GM18907 (cell line): Measurements from ENCODE around the gene SF3B5.
"Not testable (repeated sequence)": the region's sequence is repeated elsewhere in the genome, so short reads cannot be mapped to it uniquely, and the experiment has no call there.

Source experiments
- ATAC-seq: cut with Tn5 transposase; IDR thresholded peaks from one replicate; pipeline ENCODE4 v1.9.1; 2021; ENCODE audit warnings: mild to moderate bottlenecking, moderate library complexity; ENCODE audit not compliant: unreplicated experiment

The SF3B5 gene

DNA sequence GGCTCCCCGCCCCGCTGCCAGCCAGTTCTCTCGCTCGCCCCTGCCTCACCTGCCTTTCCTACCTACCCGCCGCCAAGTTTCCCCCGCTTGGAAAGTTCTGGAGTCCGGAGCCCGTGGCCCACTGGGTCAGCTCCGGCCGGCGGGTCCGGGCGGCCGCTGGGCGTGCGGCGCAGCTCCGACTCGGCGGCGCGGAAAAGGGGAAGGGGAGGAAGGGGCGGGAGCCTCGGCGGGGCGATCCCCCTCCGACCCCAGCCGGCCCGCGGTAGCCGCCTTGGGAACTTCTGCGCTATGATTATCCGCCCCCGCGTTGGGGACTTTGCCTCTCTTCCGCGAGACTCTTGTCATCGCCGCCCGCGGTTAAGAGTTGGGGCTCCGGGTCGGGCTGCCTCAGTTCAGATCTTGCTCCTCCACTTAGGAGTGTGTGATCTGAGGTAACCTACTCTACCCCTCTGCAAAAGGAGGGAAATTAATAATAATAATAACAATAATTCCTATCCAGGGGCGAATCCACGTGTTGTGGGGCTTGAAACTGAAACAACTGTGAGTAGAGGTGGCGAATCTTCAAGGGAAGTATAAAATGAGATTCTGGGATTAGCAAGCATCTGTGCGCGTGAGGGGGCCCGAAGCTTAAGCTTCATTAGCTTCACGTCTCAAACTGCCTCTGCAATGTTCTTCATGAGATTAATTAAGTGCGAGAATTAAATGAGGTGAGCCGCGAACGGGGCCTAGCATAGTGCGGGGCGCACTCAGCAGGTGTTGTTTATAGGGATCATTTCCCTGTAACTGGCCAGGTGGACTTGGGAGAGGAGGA lies 30.8 kb downstream of the SF3B5 start:
- ATAC-seq = peak; percentile 13

DNA sequence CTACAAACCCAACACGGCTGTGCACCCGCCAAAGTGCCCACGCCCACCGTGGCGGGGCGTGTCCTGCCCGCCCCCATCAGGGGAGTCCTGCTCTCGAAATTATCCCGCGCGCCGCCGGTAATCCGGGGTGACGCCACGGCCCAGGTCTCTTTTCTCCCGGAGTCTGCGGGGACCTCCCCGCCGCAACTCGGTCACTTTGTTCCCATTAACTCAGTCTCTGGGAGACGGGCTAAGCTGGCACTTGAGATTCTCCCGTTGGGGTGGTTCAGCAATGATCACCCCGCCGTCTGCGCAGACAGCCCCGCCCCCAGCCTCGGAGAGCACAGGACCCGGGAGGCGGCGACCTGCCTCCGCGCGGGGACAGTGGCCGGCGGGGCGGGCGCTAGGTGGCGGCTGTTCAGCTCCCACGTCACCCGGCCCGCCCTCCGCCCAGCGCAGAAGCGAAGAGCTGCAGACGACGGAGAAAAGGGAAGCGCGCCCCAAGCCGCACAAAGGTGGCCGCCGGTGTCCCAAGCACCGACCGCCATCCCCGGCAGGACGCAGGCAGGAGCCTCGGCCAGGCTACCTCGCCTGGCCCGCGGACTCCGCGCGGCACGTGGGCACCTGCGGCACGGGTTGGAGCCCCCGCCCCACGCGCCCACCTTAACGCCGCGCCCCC lies 31.5 kb downstream of the SF3B5 start:
- peak; percentile 88 for ATAC-seq

DNA sequence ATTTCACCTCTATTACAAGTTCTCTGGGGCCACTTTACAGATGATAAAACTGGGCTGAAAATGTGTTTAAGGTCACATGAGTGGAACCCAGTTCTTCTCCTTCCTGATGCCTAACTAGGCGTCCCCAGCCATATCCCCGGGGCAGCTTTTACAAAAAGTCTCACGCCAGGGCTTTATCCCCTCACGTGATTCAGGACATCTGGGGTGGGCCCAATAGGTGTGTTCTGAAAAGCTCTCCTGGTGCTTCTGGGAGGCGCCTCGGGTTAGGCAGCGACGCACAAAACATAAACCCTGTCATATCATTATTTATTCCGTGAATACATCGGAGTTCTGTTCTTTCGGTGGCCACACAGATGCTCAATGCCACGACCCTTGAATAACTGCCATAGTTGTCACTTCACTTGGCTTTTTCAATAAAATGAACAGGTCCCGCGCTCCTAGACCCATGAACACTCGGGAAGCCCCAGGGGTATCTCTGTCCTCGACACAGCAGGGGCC lies 32.1 kb downstream of the SF3B5 start:
- ATAC-seq = peak; percentile 6

GRCh38 chr6:144062786-144063185 lies 32.6 kb downstream of the SF3B5 start:
- ATAC-seq = no peak

- no peak for ATAC-seq
Measured at GRCh38 chr6:144059139-144059538, 36.2 kb downstream of the SF3B5 start.

GRCh38 chr6:144055121-144055931 lies 40.0 kb downstream of the SF3B5 start:
- ATAC-seq = peak; percentile 88

GRCh38 chr6:144053601-144054000 lies 41.8 kb downstream of the SF3B5 start:
- no peak for ATAC-seq

- no peak for ATAC-seq
Measured at GRCh38 chr6:144052488-144052887, 42.9 kb downstream of the SF3B5 start.

DNA sequence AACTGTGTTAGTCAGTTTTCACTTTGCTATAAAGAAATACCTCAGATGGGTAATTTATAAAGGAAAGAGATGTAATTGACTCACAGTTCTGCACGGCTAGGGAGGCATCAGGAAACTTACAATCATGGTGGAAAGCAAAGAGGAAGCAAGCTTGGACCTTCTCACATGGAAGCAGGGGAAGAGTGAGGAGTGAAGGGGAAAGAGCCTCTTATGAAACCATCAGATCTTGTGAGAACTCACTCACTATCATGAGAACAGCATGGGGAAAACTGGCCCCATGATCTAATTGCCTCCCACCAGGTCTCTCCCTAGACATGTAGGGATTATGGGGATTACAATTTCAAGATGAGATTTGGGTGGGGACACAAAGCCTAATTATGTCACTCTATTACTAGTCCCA lies 46.0 kb downstream of the SF3B5 start:
- ATAC-seq = no peak

- no peak for ATAC-seq
Measured at GRCh38 chr6:144047688-144048087, 47.7 kb downstream of the SF3B5 start.

DNA sequence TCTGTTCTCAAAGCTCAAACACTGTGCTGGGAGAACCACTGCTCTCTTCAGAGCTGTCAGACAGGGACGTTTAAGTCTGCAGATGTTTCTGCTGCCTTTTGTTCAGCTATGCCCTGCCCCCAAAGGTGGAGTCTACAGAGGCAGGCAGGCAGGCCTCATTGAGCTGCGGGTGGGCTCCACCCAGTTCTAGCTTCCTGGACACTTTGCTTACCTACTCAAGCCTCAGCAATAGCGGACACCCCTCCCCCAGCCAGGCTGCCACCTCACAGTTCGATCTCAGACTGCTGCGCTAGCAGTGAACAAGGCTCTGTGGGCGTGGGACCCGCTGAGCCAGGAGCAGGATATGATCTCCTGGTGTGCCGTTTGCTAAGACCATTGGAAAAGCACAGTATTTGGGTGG lies 48.7 kb downstream of the SF3B5 start:
- ATAC-seq = not testable (repeated sequence)

- ATAC-seq = not testable (repeated sequence)
Measured at GRCh38 chr6:144044989-144045388, 50.4 kb downstream of the SF3B5 start.
